Loucy (cell line): ENCODE measurements around the gene SCFD2.

Experiments used
- EZH2phosphoT487 ChIP-seq: fragments of 200-600 bp; IDR thresholded peaks from 2 replicates; pipeline ENCODE4 v1.6.1; 2018; ENCODE audit warnings: antibody characterized with exemption, mild to moderate bottlenecking, moderate library complexity, borderline replicate concordance
- TF ChIP-seq, protein P1 (sequence below): fragments of 200-600 bp; sonication (generic); conservative IDR thresholded peaks from 2 replicates; pipeline ENCODE4 v1.5.1; 2014; ENCODE audit warnings: mild to moderate bottlenecking, antibody characterized with exemption, low read length

DNA sequence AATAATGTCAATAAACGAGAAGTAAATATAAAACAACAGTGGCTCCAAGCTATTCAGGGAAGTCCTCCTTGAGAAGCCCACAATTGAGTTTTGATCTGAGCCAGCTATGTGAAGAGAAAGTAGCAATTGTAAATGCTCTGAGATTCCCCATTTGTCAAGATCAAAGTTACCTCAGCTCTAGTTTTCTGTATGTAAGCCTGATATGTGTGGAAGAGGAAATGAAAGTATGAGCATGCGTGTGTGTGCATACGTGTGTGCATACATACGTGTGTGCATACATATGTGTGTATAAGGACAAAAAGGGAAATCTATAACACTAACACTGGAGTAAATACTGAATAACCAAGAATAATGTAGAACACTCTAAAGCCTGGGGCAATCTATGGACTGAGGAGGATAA lies 130.3 kb downstream of the SCFD2 start:
- TF ChIP-seq EZH2phosphoT487: no peak
- TF ChIP-seq, protein P1, sequence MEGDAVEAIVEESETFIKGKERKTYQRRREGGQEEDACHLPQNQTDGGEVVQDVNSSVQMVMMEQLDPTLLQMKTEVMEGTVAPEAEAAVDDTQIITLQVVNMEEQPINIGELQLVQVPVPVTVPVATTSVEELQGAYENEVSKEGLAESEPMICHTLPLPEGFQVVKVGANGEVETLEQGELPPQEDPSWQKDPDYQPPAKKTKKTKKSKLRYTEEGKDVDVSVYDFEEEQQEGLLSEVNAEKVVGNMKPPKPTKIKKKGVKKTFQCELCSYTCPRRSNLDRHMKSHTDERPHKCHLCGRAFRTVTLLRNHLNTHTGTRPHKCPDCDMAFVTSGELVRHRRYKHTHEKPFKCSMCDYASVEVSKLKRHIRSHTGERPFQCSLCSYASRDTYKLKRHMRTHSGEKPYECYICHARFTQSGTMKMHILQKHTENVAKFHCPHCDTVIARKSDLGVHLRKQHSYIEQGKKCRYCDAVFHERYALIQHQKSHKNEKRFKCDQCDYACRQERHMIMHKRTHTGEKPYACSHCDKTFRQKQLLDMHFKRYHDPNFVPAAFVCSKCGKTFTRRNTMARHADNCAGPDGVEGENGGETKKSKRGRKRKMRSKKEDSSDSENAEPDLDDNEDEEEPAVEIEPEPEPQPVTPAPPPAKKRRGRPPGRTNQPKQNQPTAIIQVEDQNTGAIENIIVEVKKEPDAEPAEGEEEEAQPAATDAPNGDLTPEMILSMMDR: no peak
